HS-27A (cell line): ENCODE results near the gene MYO3B.

Experiments
- DNase-seq: peaks from one replicate; pipeline ENCODE4 v3.0.0-alpha.2; 2012; ENCODE audit warnings: low read depth, missing footprints

Gene MYO3B

DNA sequence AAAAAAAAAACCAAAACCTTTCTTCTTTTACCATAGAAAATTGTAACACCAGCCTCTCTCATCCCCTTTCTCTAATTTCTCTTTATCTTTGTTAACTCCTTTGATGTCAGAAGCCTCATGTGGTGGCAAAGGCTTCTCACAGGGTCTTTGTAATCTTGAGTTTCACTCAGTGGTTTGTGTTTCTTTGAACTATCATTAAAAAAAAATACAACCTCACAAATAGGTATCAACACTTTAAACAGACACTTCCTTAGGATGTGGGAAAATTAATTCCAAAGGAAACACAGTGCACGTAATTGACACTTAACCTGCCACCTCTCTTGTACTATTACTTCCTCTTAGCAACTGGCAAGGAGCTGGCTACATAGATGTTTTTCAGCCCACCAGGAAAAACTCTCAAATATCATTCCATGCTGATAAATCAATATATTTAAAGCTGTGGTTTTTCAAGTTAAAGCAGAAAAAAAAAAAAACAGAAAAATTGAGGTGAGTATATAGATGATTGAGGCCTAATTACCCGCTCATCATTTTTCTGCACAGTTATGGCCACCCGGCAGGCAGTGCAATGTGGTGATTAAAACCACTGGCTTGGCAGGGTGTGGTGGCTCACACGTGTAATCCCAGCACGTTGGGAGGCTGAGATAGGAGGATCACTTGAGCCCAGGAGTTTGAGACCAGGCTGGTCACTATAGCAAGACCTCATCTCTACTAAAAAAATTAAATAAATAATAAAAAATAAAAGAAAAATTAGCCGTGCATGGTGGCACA is 193.5 kb downstream of the MYO3B start:
- DNase-seq: no peak

- DNase-seq: no peak
Observed at GRCh38 chr2:170375192-170375591, 197.2 kb downstream of the MYO3B start.

DNA sequence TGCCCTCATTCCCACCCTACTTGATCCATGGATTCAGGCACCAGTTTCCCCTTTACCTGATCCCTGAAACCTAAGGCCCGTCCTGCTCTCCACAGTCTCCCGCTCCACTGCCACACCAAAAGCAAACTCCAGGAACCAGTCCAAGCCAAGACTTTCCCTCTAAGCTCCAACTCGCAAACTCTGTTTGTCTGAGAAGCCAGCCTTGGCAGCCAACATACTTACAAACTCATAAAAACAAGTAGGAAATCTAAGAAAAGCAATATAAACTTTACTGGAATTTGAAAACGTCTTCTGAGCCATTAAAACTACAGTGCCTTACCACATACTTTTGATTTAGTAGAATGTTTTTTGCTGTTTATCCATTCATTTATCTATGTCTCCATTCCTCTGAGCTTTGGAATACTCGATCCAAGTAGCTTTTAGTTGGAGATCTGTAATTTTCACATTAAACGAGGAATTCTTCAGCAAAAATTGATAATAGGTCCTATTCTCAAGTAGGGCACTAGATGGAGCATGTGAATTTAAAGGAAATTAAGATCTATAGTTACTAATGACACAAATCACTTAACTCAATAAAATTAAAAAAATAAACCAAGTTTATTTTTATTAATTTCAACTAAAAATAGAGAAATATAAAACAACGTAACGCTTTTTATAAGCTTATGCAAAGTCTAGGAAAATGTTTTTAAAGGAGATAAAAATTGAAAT is 199.7 kb downstream of the MYO3B start:
- DNase-seq: no peak

- DNase-seq: no peak
Observed at GRCh38 chr2:170380267-170380666, 202.3 kb downstream of the MYO3B start.

DNA sequence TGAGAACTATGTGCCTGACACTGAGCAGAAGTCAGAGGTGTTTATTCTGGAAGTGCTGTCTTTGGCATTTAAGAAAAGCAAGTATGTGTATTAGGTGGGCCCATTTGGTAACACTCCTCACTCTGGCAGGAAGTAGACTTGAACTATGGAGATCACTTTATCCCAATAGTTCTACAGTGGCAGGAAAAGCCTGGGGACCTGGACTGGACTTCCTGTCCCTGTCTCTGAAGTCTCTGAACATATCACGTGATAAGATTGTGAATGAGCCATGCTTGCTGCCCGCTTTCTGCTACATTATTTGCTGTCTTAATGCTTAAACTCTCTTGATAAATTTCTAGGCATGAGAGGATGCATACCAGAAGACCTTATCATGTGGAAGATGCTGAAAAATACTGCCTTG is 203.7 kb downstream of the MYO3B start:
- DNase-seq: no peak

DNA sequence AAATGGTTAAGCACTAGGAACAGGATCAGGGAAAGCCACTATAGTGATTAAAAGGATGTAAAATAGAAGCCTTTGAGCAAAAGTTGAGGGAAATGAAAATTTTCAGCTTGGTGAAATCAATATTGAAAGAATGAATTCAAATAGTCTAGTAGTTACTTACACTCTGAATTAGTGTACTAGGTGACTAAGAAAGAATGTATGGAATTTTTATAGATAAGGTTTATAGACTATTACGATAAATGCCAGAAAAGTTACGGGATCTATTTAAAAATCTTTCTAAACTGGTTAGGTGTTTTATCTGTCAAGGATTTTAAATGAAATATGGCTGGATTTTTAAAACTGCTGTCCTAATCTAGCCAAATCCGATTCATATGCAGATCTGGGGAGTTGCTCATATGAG is 208.6 kb downstream of the MYO3B start:
- DNase-seq: no peak

DNA sequence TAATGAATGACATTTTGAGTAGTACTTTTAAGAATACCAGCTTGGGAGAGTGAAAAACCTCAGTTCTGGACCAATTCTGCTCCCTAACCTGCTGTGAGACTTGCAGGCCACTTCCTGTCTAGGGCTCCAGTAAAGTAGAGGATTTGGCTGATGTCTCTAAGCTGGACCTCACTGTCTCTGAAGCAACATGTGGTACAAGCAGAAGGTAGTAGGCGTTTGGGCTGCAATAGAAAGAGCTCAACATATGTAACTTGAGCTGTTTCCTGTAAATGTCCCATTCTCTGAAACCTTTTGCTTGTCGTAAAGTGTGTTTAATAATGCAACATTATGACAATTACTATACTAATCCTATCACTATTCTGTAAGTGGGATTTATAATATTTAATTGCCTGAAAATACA is 213.1 kb downstream of the MYO3B start:
- no peak for DNase-seq

GRCh38 chr2:170391697-170392096 is 213.8 kb downstream of the MYO3B start:
- DNase-seq: no peak

DNA sequence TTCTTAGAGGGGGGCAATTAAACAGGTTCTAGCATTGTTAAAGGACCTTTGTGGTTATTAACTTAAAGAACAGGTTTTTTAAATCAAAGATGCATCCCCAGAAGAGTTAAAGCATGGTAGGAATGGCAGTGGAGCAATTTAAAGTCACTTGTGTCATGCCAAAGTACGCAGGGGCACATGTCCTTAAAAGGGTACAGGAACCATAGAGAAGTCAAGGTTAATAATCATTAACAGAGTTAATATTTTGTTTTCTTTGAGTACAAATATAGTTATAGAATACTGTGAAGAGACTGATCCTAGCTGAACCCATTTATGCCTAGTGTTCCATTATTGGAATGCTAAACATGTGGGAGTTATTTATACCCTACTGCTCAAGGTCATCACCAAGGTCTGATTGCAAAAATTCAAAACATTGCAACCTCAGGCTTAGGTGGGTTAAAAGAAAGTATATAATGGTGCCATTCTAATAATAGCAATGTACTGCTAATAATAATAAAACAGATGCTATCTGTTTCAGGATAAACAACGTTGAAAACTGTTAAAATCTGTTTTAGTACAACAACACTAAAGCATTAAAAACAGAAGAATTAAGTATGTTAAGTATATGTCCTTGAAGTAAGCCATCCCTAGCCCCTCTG is 216.0 kb downstream of the MYO3B start:
- DNase-seq: no peak

DNA sequence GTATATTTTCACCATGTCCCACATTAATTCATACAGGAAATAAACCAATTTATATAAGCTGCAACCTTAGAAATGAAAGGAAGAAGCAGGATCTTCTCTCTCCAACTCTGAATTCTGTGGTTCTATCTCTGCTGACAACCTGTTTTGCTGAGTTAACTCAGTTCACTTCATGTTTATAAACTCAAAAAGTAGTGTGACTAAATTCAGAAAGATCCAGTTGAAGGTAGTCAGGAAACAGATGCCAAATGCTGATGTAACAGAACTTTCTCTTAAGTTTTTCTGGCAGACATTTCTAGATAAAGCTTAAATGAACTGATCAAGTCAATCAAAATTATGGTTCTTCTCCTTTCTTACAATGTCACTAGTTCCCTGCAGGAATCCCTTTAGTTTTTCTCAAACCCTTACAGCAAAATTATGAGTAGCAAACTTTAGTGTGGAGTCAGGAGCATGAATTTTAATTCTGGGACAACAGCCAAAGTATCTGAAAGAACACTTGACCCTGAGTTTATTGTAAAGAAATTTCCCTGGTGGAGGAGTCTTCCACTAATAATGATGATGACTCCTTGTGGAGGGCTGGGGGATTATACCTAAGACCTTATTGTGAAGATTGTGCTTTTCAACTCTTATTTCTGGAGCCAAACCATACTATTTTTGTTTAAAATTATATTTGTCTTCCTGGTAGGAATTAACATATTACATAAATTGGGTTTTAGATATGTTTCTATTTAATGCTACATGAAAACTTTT is 216.9 kb downstream of the MYO3B start:
- DNase-seq: no peak

DNA sequence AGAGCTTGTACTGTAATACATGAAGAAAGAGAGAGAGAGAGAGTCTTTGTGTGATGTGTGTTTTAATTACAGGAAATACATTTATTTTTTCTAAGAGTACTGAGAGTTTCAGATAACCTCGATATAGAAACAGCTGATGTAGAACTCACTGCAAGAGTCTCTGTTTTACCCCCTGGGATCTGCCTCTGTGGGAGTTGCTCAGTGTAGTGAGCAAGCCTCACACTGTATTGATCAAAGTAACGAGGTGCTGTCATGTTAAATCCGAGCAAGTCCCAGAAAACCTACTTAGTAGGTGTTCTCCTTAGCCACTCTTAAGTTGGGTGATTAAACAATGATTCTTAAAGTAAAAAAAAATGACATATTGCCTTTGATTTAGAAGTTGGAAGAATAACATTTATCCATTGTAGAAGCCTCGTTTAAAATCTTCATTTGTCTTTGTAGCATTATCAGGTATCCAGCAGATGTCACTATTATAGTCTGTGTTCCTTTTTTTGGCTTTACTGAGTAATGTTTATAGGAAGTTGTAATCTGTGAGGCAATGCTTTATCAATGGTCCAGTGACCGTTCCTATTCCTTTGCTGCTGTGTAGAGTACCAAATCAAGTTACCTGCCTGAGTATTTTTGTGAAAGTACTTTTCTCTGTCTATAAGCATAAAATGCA is 219.0 kb downstream of the MYO3B start:
- DNase-seq: no peak

GRCh38 chr2:170401187-170401586 is 223.2 kb downstream of the MYO3B start:
- no peak for DNase-seq

- no peak for DNase-seq
Observed at GRCh38 chr2:170404846-170405245, 226.9 kb downstream of the MYO3B start.

DNA sequence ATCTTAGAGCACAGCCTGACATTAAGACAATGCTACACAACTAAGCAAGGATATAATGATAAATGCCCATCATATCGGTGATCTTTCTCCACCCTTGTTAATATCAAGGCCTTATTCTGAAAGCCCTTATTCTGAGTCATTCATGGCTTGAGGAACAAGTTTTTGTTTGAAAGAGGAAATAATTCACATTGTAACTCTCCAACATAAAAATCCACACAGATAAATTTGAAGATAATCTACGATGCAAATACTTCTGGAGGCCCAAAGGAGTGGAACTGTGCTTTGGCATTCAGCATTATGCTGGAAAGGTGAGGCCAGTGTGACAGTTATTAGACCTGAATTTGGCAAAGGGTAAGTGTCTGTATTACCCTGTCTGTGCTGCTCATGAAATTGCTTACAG is 227.4 kb downstream of the MYO3B start:
- no peak for DNase-seq

DNA sequence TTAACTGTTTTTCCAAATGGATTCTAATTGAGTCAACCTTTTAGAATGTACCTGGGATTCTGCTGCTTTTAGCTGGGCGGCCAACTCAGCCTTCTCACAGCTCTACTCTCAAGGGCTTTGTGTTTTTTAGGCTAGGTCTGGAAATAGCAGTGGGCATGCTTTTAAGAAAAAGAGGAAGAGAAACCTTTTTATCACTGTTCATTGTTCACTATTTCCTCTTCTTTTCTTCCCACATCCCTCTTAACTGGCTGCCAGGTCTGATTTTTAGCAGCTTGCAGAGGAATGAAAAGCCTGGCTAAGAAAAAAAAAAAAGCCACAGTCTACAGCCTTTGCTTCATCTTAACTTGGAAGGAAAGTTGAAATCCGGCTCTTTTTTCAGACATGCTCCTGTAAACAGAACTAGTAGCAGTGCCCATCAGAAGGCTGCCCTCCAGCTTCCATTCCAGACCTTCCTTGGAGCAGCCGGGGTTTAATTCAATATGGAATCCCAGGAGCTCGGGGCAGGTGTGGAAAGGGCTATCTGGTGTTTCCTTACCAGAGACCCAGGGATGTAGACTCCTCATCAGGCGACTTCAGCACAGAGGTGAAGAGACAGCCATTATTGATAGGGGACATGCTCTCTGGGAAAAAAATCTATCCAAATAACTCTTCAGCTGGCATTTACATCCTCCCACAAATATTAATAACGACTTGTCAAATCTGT is 230.7 kb downstream of the MYO3B start:
- no peak for DNase-seq

- DNase-seq: peak; percentile 15
Observed at GRCh38 chr2:170409164-170409535, 231.2 kb downstream of the MYO3B start.

- no peak for DNase-seq
Observed at GRCh38 chr2:170411660-170412059, 233.7 kb downstream of the MYO3B start.

GRCh38 chr2:170420961-170421687 is 243.2 kb downstream of the MYO3B start:
- no peak for DNase-seq

GRCh38 chr2:170423919-170424318 is 246.0 kb downstream of the MYO3B start:
- no peak for DNase-seq

- DNase-seq: no peak
Observed at GRCh38 chr2:170425281-170425751, 247.4 kb downstream of the MYO3B start.

- DNase-seq: no peak
Observed at GRCh38 chr2:170428868-170429267, 250.9 kb downstream of the MYO3B start.
